AG09319 (cell line): ENCODE data around the gene FARP1.
"Not testable (repeated sequence)": the region's sequence is repeated elsewhere in the genome, so short reads cannot be mapped to it uniquely, and the experiment has no call there.

Experiments
- DNase-seq: peaks from one replicate; pipeline ENCODE4 v3.0.0-alpha.2; 2010; ENCODE audit warnings: low read depth; ENCODE audit errors: extremely low read depth
- CTCF ChIP-seq: IDR thresholded peaks from 2 replicates; pipeline ENCODE4 v1.5.1; 2011; ENCODE audit warnings: low read depth, mild to moderate bottlenecking, inconsistent platforms, low read length, moderate library complexity

FARP1 gene

GRCh38 chr13:98228661-98229341, 85.9 kb downstream of the FARP1 start:
- TF ChIP-seq CTCF: no peak
- DNase-seq: peak; percentile 16

GRCh38 chr13:98230762-98231161, 87.9 kb downstream of the FARP1 start:
- DNase-seq: not testable (repeated sequence)

GRCh38 chr13:98232456-98232855, 89.6 kb downstream of the FARP1 start:
- DNase-seq: no peak
- no peak for TF ChIP-seq CTCF

GRCh38 chr13:98233127-98233526, 90.2 kb downstream of the FARP1 start:
- TF ChIP-seq CTCF: no peak
- no peak for DNase-seq

GRCh38 chr13:98234348-98234747, 91.5 kb downstream of the FARP1 start:
- DNase-seq: no peak
- no peak for TF ChIP-seq CTCF

- no peak for TF ChIP-seq CTCF
- DNase-seq: no peak
These were observed 93.3 kb downstream of the FARP1 start for GRCh38 chr13:98236197-98236596.

GRCh38 chr13:98237331-98237730, 94.4 kb downstream of the FARP1 start:
- TF ChIP-seq CTCF: no peak
- no peak for DNase-seq
